Neutrophil (primary cell): ENCODE measurements around the gene DEAF1.
A peak's percentile ranks its signal among the peaks of the same experiment; 100 is the strongest.

Experiments used
- H3K27ac ChIP-seq: fragments of 200-600 bp; sonication (generic); 2 replicates; pipeline ENCODE4 v1.5.1; 2016; ENCODE audit warnings: mild to moderate bottlenecking, moderate library complexity
- H3K27me3 ChIP-seq: fragments of 200-600 bp; sonication (generic); 2 replicates; pipeline ENCODE4 v1.6.0; 2016; ENCODE audit warnings: mild to moderate bottlenecking
- H3K36me3 ChIP-seq: fragments of 200-600 bp; sonication (generic); 2 replicates; pipeline ENCODE4 v1.5.1; 2017
- H3K4me1 ChIP-seq, 2 experiments: fragments of 200-600 bp in 1 of 2; sonication (generic) in 1 of 2; 1 replicate in 1 of 2; 2 replicates in 1 of 2; pipeline versions ENCODE4 v1.5.1 to v1.6.1; 2013 to 2016; ENCODE audit warnings: low read depth in 1 of 2, low read length in 1 of 2, mild to moderate bottlenecking in 1 of 2, moderate library complexity in 1 of 2; ENCODE audit not compliant: control insufficient read depth in 1 of 2, insufficient read depth in 1 of 2
- H3K4me3 ChIP-seq, 2 experiments: fragments of 200-600 bp in 1 of 2; sonication (generic) in 1 of 2; 1 replicate in 1 of 2; 2 replicates in 1 of 2; pipeline ENCODE4 v1.5.1; 2013 to 2016; ENCODE audit warnings: low read depth in 1 of 2, low read length in 1 of 2, mild to moderate bottlenecking in 1 of 2, moderate library complexity in 1 of 2
- H3K9me3 ChIP-seq: fragments of 200-600 bp; sonication (generic); 2 replicates; pipeline ENCODE4 v1.5.1; 2016
- CTCF ChIP-seq: fragments of 200-600 bp; sonication (generic); IDR thresholded peaks from 2 replicates; pipeline ENCODE4 v1.5.1; 2016; ENCODE audit warnings: antibody characterized with exemption

Gene DEAF1

GRCh38 chr11:619628-620050, 75.4 kb downstream of the DEAF1 start:
- no peak overlapping the region for H3K27ac ChIP-seq

GRCh38 chr11:618856-619627, 76.0 kb downstream of the DEAF1 start:
- no peak for TF ChIP-seq CTCF
- Histone ChIP-seq H3K4me1 (peaks cover 26 to 28% of the 10 kb centered on the region in 2 experiments), H3K36me3 (peaks cover 14% of the 10 kb centered on the region), H3K4me3 (no peak overlapping the region), H3K9me3 (no peaks in the 10 kb centered on the region), H3K27me3 (no peaks in the 10 kb centered on the region), H3K27ac (no peak overlapping the region)

More at GRCh38 chr11:619628-620050, 75.4 kb downstream of the DEAF1 start:
- peaks cover 20 to 23% of the 10 kb centered on the region in 2 experiments for H3K4me1 ChIP-seq
- H3K9me3 ChIP-seq = no peaks in the 10 kb centered on the region
- peaks cover 1% of the 10 kb centered on the region for H3K27me3 ChIP-seq
- TF ChIP-seq CTCF = no peak
- H3K36me3 ChIP-seq = peaks cover 8% of the 10 kb centered on the region
- H3K4me3 ChIP-seq = no peak overlapping the region

- H3K9me3 ChIP-seq = no peaks in the 10 kb centered on the region
- H3K27ac ChIP-seq = no peak overlapping the region
- H3K36me3 ChIP-seq = peaks cover 23% of the 10 kb centered on the region
- TF ChIP-seq CTCF = no peak
- no peaks in the 10 kb centered on the region for H3K27me3 ChIP-seq
- peaks cover 31 to 32% of the 10 kb centered on the region in 2 experiments for H3K4me1 ChIP-seq
- no peak overlapping the region for H3K4me3 ChIP-seq
Measured at GRCh38 chr11:617912-618682, 76.9 kb downstream of the DEAF1 start.

- Histone ChIP-seq H3K4me1 (peaks cover 31 to 32% of the 10 kb centered on the region in 2 experiments), H3K27ac (peak overlapping the region; percentile 92), H3K27me3 (no peaks in the 10 kb centered on the region), H3K4me3 (peak overlapping the region in 1 of 2 experiments; percentile 86), H3K36me3 (peaks cover 30% of the 10 kb centered on the region), H3K9me3 (no peaks in the 10 kb centered on the region)
- TF ChIP-seq CTCF = no peak
Measured at GRCh38 chr11:617199-617911, 77.7 kb downstream of the DEAF1 start.

GRCh38 chr11:616320-617198, 78.5 kb downstream of the DEAF1 start:
- Histone ChIP-seq H3K27ac (peak overlapping the region; percentile 92), H3K27me3 (no peaks in the 10 kb centered on the region), H3K4me1 (peaks cover 31 to 32% of the 10 kb centered on the region in 2 experiments), H3K4me3 (peak overlapping the region; percentile 86 to 97), H3K36me3 (peaks cover 38% of the 10 kb centered on the region), H3K9me3 (no peaks in the 10 kb centered on the region)
- no peak for TF ChIP-seq CTCF
